Measurements from ENCODE around the gene FSD1L.

Gene FSD1L

DNA sequence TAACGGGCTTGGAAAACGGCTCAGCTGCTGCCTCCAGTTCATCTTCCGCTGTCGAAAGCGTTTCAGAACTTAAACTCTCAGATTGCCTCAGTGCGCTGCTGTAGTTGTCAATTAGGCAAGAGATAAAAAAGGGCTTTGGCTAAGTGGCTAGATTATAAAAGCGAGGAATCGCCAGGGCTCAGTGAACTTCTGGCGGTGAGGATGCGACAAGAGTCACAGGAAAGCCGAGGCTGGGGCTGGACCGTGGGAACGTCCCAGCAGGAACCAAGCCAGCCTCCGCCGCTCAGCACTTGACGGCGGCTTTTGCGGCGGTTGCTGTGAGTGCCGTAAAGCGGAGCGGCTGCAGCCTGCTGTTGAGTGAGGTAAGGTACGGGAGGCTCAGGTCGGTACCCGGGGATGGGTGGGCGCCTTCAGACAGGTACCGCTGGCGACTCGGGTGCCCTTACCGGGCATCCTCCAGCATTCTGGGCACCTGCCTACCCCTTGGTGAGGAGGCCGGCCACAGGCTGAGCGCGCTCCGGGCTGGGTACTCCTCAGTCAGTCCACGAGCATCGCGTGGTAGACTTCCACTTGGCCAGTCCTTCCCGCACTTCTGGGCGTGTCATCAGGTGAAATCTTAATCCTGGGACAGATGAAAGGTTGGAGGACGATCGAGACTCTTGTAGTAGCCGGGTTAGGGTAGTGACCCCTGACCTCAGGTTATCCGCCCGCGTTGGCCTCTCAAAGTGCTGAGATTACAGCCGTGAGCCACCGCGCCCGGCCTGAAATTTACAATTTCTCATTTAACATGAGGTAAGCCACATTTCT, 110.2 kb downstream of the FSD1L start, which contains the start of gene FKTN (continued):
- TF ChIP-seq, protein P1, sequence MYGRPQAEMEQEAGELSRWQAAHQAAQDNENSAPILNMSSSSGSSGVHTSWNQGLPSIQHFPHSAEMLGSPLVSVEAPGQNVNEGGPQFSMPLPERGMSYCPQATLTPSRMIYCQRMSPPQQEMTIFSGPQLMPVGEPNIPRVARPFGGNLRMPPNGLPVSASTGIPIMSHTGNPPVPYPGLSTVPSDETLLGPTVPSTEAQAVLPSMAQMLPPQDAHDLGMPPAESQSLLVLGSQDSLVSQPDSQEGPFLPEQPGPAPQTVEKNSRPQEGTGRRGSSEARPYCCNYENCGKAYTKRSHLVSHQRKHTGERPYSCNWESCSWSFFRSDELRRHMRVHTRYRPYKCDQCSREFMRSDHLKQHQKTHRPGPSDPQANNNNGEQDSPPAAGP (tag by site-specific recombination; IDR thresholded peaks at IDR 0.05), result no peak
- TF ChIP-seq ZNF146 (tag by site-specific recombination; IDR thresholded peaks at IDR 0.05) (no peak), SP3 (tag by site-specific recombination; IDR thresholded peaks at IDR 0.05) (peak; percentile 50; the same call in 1 of the 2 replicates), ZNF184 (tag by site-specific recombination; IDR thresholded peaks at IDR 0.05) (no peak), ZNF660 (tag by site-specific recombination; IDR thresholded peaks at IDR 0.05) (no peak), ZNF701 (tag by site-specific recombination; IDR thresholded peaks at IDR 0.05) (no peak), WT1 (tag by site-specific recombination; IDR thresholded peaks at IDR 0.05) (no peak), ZNF571 (tag by site-specific recombination; IDR thresholded peaks at IDR 0.05) (no peak), REPIN1 (tag by site-specific recombination; IDR thresholded peaks at IDR 0.05; ENCODE audit: low read depth) (no peak), ZNF221 (tag by site-specific recombination; IDR thresholded peaks at IDR 0.05; ENCODE audit: borderline replicate concordance) (no peak), ZNF404 (tag by site-specific recombination; IDR thresholded peaks at IDR 0.05) (no peak), HOXD13 (CRISPR knock-in tag; IDR thresholded peaks at IDR 0.05; ENCODE audit: borderline replicate concordance) (no peak), ZFP41 (tag by site-specific recombination; IDR thresholded peaks at IDR 0.05; ENCODE audit: borderline replicate concordance) (no peak), ZNF121 (tag by site-specific recombination; IDR thresholded peaks at IDR 0.05) (no peak), ZNF791 (tag by site-specific recombination; IDR thresholded peaks at IDR 0.05) (no peak)
- TF ChIP-seq, protein P2, sequence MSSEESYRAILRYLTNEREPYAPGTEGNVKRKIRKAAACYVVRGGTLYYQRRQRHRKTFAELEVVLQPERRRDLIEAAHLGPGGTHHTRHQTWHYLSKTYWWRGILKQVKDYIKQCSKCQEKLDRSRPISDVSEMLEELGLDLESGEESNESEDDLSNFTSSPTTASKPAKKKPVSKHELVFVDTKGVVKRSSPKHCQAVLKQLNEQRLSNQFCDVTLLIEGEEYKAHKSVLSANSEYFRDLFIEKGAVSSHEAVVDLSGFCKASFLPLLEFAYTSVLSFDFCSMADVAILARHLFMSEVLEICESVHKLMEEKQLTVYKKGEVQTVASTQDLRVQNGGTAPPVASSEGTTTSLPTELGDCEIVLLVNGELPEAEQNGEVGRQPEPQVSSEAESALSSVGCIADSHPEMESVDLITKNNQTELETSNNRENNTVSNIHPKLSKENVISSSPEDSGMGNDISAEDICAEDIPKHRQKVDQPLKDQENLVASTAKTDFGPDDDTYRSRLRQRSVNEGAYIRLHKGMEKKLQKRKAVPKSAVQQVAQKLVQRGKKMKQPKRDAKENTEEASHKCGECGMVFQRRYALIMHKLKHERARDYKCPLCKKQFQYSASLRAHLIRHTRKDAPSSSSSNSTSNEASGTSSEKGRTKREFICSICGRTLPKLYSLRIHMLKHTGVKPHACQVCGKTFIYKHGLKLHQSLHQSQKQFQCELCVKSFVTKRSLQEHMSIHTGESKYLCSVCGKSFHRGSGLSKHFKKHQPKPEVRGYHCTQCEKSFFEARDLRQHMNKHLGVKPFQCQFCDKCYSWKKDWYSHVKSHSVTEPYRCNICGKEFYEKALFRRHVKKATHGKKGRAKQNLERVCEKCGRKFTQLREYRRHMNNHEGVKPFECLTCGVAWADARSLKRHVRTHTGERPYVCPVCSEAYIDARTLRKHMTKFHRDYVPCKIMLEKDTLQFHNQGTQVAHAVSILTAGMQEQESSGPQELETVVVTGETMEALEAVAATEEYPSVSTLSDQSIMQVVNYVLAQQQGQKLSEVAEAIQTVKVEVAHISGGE (tag by site-specific recombination; conservative IDR thresholded peaks at IDR 0.05; ENCODE audit: low read depth), result no peak

DNA sequence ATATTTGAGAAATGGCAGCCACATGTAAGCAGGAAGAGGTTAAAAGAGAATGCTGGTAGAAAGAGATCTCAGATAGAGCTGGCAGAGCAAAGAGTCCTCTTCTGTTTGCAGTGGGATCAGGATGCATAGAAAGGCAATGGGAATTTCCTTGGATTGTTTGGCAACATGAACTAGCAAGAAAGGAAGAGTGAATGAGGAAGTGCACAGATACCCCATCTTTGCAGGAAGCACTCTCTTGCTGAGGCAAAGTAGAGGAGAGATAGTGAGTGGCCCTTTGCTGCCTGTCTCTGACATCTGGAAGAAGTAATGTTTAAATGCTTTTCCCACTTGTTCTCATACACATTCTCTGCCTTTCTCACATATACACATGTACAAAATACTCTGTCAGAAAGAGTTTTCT, 124.6 kb downstream of the FSD1L start:
- H3K36me3 ChIP-seq (ENCODE audit: control insufficient read depth in 2 of 2, insufficient read depth in 1 of 2, low read length in 2 of 2), result peaks cover 0 to 10% of the 10 kb centered on the region in 2 experiments; a peak in 1 of 3 replicates
- no peak overlapping the region for H3K4me3 ChIP-seq (ENCODE audit: low read depth, low read length)
- H3K27ac ChIP-seq (ENCODE audit: extremely low read depth, low read depth, low read length), result no peak overlapping the region
- ChIA-PET POLR2A (no interaction called here), CTCF (no interaction called here)
- H3K9me3 ChIP-seq (ENCODE audit: control insufficient read depth, insufficient read depth, low read depth, low read length), result no peaks in the 10 kb centered on the region; the same call in 1 of the 2 replicates
- H3K4me1 ChIP-seq (ENCODE audit: control insufficient read depth, insufficient read depth, low read length), result no peaks in the 10 kb centered on the region
- TF ChIP-seq ZNF560 (tag by site-specific recombination; IDR thresholded peaks at IDR 0.05; ENCODE audit: borderline replicate concordance) (no peak), ZNF664 (tag by site-specific recombination; IDR thresholded peaks at IDR 0.05) (no peak), ZBTB48 (tag by site-specific recombination; IDR thresholded peaks at IDR 0.05) (no peak), ZNF677 (tag by site-specific recombination; IDR thresholded peaks at IDR 0.05) (no peak), PRDM2 (tag by site-specific recombination; IDR thresholded peaks at IDR 0.05; ENCODE audit: borderline replicate concordance) (no peak), SP7 (tag by site-specific recombination; IDR thresholded peaks at IDR 0.05) (no peak), ZNF660 (tag by site-specific recombination; IDR thresholded peaks at IDR 0.05) (no peak), ZNF426 (tag by site-specific recombination; IDR thresholded peaks at IDR 0.05) (no peak), ZNF704 (tag by site-specific recombination; IDR thresholded peaks at IDR 0.05) (no peak), EGR2 (tag by site-specific recombination; IDR thresholded peaks at IDR 0.05; ENCODE audit: low read depth) (no peak)
